K562 (cell line): ENCODE data around the gene KPNA1. TPM values are rescaled to one million over a fixed set of nuclear protein-coding genes. Genes with fewer than 3 reads are reported as not detected.

Experiments
- ATF2 ChIP-seq: sonication (generic); formaldehyde crosslinking; IDR thresholded peaks from 2 replicates; pipeline ENCODE4 v1.8.1; 2022; ENCODE audit warnings: missing genetic modification reagents
- CLOCK ChIP-seq: fragments of 250-450 bp; sonication (Bioruptor Pico); IDR thresholded peaks from 2 replicates; pipeline ENCODE4 v1.4.0; 2020; ENCODE audit warnings: mild to moderate bottlenecking, moderate library complexity, borderline replicate concordance
- EGR1 ChIP-seq: fragments of 450-650 bp; conservative IDR thresholded peaks from 2 replicates; pipeline ENCODE4 v1.6.1; 2017; ENCODE audit warnings: mild to moderate bottlenecking
- ILK ChIP-seq: fragments of 450-650 bp; IDR thresholded peaks from 2 replicates; pipeline ENCODE4 v1.6.1; 2016; ENCODE audit warnings: missing genetic modification characterization, low read depth, mild to moderate bottlenecking, missing compliant biosample characterization, moderate library complexity, borderline replicate concordance
- MED1 ChIP-seq: sonication (generic); formaldehyde crosslinking; IDR thresholded peaks from 2 replicates; pipeline ENCODE4 v1.8.1; 2023; ENCODE audit warnings: missing genetic modification reagents, borderline replicate concordance
- RBFOX2 ChIP-seq: fragments of 200-400 bp; formaldehyde crosslinking; IDR thresholded peaks from 2 replicates; pipeline ENCODE4 v1.6.1; 2017; ENCODE audit warnings: low read depth, mild to moderate bottlenecking, low read length, moderate library complexity
- RHOXF2B ChIP-seq: fragments of 250-450 bp; sonication (Bioruptor Pico); conservative IDR thresholded peaks from 2 replicates; pipeline ENCODE4 v1.5.1; 2021
- SAP30 ChIP-seq: fragments of 200-600 bp; sonication (generic); IDR thresholded peaks from 2 replicates; pipeline ENCODE4 v1.6.1; 2012; ENCODE audit warnings: borderline replicate concordance, low read depth, mild to moderate bottlenecking, moderate library complexity, low read length, control low read depth, inconsistent platforms; ENCODE audit not compliant: insufficient read depth, poor library complexity, severe bottlenecking
- SIRT6 ChIP-seq: IDR thresholded peaks from one replicate; pipeline ENCODE4 v1.6.1; 2012; ENCODE audit warnings: low read depth, mild to moderate bottlenecking, control low read depth, inconsistent platforms, low read length, moderate library complexity
- SNRNP70 ChIP-seq: fragments of 200-400 bp; formaldehyde crosslinking; optimal IDR thresholded peaks from 2 replicates; pipeline ENCODE3; 2017; ENCODE audit warnings: low read depth, low read length
- TARDBP ChIP-seq: fragments of 450-650 bp; IDR thresholded peaks from 2 replicates; pipeline ENCODE4 v1.6.1; 2016
- ZFP36 ChIP-seq: fragments of 150-350 bp; IDR thresholded peaks from 2 replicates; pipeline ENCODE4 v1.6.1; 2018; ENCODE audit warnings: low read length, low read depth; ENCODE audit not compliant: partially characterized antibody
- ZNF586 ChIP-seq: fragments of 450-650 bp; formaldehyde crosslinking; conservative IDR thresholded peaks from 2 replicates; pipeline ENCODE4 v1.4.0; 2020; ENCODE audit warnings: mild to moderate bottlenecking, moderate library complexity
- ZNF778 ChIP-seq: fragments of 450-650 bp; formaldehyde crosslinking; IDR thresholded peaks from 2 replicates; pipeline ENCODE4 v1.4.0; 2020; ENCODE audit warnings: mild to moderate bottlenecking, moderate library complexity
- polyA plus RNA-seq, 8 experiments: library from polyadenylated mRNA; depleted of rRNA in 4 of 8; stranded (reverse) in 5 of 8; unstranded in 3 of 8; fragments of >200 nt; fragmentation: Nextera tagmentation in 2 of 8; fragmentation: Illumina TruSeq in 1 of 8; extraction: Ambion mirVana in 2 of 8; extraction: Trizol in 1 of 8; gene quantifications; 2 replicates each; pipeline versions ENCODE4 v1.2.1 to v1.2.3, GENCODE V29; 2011 to 2014; ENCODE audit warnings: inconsistent platforms in 1 of 8, missing spikeins in 1 of 8
- total RNA-seq, 7 experiments: library from RNA; depleted of rRNA in 6 of 7; stranded (reverse); fragments of >200 nt in 6 of 7; fragmentation: Illumina TruSeq in 2 of 7; extraction: Trizol in 2 of 7; gene quantifications; 2 replicates each; pipeline versions ENCODE4 v1.2.1 to v1.2.3, GENCODE V29; 2011 to 2021; ENCODE audit warnings: low replicate concordance in 1 of 7
- TF ChIP-seq, protein P1 (sequence below), 3 experiments: fragments of 200-800 bp in 1 of 3; fragments of 250-450 bp in 1 of 3; fragments of 450-650 bp in 1 of 3; sonication (Bioruptor Pico) in 1 of 3; sonication (Bioruptor generic) in 1 of 3; formaldehyde crosslinking in 1 of 3; IDR thresholded peaks; 2 replicates each; pipeline versions ENCODE4 v1.6.1 to v1.8.0; 2016 to 2022; ENCODE audit warnings: mild to moderate bottlenecking in 2 of 3, missing genetic modification characterization in 2 of 3, missing compliant biosample characterization in 1 of 3, moderate library complexity in 1 of 3
- TF ChIP-seq, protein P2 (sequence below), 3 experiments: fragments of 200-800 bp in 1 of 3; sonication (Bioruptor generic) in 1 of 3; sonication (generic) in 1 of 3; formaldehyde crosslinking in 1 of 3; IDR thresholded peaks; 2 replicates each; pipeline versions ENCODE4 v1.6.1 to v1.8.0; 2016 to 2022; ENCODE audit warnings: mild to moderate bottlenecking in 2 of 3, missing compliant biosample characterization in 2 of 3, missing genetic modification characterization in 2 of 3, missing genetic modification reagents in 1 of 3

The KPNA1 gene
- total and polyA plus RNA-seq, 9 of the 15 experiments (the other 6 are each of a cell fraction or from before 2014, with no cell fraction given): 9.3 to 53.8 (median 33.5) TPM

GRCh38 chr3:122383771-122384697, 130.7 kb downstream of the KPNA1 start, which contains the start of gene FAM162A (continued):
- TF ChIP-seq, protein P1, sequence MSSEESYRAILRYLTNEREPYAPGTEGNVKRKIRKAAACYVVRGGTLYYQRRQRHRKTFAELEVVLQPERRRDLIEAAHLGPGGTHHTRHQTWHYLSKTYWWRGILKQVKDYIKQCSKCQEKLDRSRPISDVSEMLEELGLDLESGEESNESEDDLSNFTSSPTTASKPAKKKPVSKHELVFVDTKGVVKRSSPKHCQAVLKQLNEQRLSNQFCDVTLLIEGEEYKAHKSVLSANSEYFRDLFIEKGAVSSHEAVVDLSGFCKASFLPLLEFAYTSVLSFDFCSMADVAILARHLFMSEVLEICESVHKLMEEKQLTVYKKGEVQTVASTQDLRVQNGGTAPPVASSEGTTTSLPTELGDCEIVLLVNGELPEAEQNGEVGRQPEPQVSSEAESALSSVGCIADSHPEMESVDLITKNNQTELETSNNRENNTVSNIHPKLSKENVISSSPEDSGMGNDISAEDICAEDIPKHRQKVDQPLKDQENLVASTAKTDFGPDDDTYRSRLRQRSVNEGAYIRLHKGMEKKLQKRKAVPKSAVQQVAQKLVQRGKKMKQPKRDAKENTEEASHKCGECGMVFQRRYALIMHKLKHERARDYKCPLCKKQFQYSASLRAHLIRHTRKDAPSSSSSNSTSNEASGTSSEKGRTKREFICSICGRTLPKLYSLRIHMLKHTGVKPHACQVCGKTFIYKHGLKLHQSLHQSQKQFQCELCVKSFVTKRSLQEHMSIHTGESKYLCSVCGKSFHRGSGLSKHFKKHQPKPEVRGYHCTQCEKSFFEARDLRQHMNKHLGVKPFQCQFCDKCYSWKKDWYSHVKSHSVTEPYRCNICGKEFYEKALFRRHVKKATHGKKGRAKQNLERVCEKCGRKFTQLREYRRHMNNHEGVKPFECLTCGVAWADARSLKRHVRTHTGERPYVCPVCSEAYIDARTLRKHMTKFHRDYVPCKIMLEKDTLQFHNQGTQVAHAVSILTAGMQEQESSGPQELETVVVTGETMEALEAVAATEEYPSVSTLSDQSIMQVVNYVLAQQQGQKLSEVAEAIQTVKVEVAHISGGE (CRISPR knock-in tag; IDR thresholded peaks at IDR 0.05): 0 out of 6 replicates have a peak, but pooled peaks of 1 of the 3 experiments have one; percentile 17
- TF ChIP-seq ILK (tag) (no peak), CLOCK (CRISPR knock-in tag) (no peak), EGR1 (peak; percentile 60; the same call in 1 of the 2 replicates), ZNF586 (CRISPR knock-in tag) (no peak), SAP30 (no peak), RBFOX2 (peak; percentile 93), SNRNP70 (no peak), ATF2 (CRISPR knock-in tag) (no peak), TARDBP (no peak), MED1 (CRISPR knock-in tag) (no peak), ZNF778 (CRISPR knock-in tag) (no peak), SIRT6 (no peak), RHOXF2B (CRISPR knock-in tag) (no peak), ZFP36 (no peak)
- TF ChIP-seq, protein P2, sequence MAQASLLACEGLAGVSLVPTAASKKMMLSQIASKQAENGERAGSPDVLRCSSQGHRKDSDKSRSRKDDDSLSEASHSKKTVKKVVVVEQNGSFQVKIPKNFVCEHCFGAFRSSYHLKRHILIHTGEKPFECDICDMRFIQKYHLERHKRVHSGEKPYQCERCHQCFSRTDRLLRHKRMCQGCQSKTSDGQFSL (CRISPR knock-in tag; IDR thresholded peaks at IDR 0.05): no peak
- TF ChIP-seq, protein P2 (tag; IDR thresholded peaks at IDR 0.05): no peak
